Lower leg skin (tissue), 4 donors: ENCODE results near the gene SH3BP1. TPM values are rescaled to one million over a fixed set of nuclear protein-coding genes. Genes with fewer than 3 reads are reported as not detected.

Source experiments
- DNase-seq, 2 donors: peaks; one replicate each; pipeline ENCODE4 v3.0.0-alpha.2; 2019; ENCODE audit warnings: low spot score in 2 of 2
- H3K4me3 ChIP-seq: fragments of 200-600 bp; sonication (generic); 2 replicates; pipeline ENCODE4 v1.5.1; 2017; ENCODE audit warnings: mild to moderate bottlenecking, low read depth; ENCODE audit not compliant: poor library complexity, severe bottlenecking
- CTCF ChIP-seq, 3 donors: fragments of 450-650 bp; IDR thresholded peaks; one replicate each; pipeline ENCODE4 v1.5.1; 2016; ENCODE audit warnings: antibody characterized with exemption in 3 of 3, mild to moderate bottlenecking in 3 of 3, moderate library complexity in 2 of 3
- POLR2A ChIP-seq, 2 donors: fragments of 450-650 bp; IDR thresholded peaks; one replicate each; pipeline ENCODE4 v1.6.1; 2016 to 2017; ENCODE audit warnings: antibody characterized with exemption in 2 of 2, mild to moderate bottlenecking in 1 of 2, moderate library complexity in 1 of 2
- WGBS, 2 donors: methylation state at CpG; one replicate each; pipeline ENCODE4 v1.1.5; 2018; 5-methylcytosine and 5-hydroxymethylcytosine counted together
- intact Hi-C: fragments of 100-400 bp; cut with DNase I; formaldehyde crosslinking; loops from one replicate; pipeline ENCODE4 v1.15.0; 2023; ENCODE audit warnings: low total_unique reads
- total RNA-seq, 4 donors: library from RNA; depleted of rRNA; stranded (reverse); fragments of >200 nt; gene quantifications; one replicate each; pipeline ENCODE4 v1.1.0, GENCODE V29; 2016

The SH3BP1 gene
- total RNA-seq, 4 donors from 2014 or later = 29.1 to 83.3 (median 60.3) TPM

- TF ChIP-seq CTCF (IDR thresholded peaks at IDR 0.05) = no peak
- TF ChIP-seq POLR2A (IDR thresholded peaks at IDR 0.05) = no peak
- H3K4me3 ChIP-seq = no peak overlapping the region
- WGBS, 2 donors = 63 to 84% methylated on average over 8 to 10 of the region's 10 CpGs
- no peak for DNase-seq
- intact Hi-C loops = no loop called here
Measured at GRCh38 chr22:37629928-37630327, 9.5 kb upstream of the SH3BP1 start.

DNA sequence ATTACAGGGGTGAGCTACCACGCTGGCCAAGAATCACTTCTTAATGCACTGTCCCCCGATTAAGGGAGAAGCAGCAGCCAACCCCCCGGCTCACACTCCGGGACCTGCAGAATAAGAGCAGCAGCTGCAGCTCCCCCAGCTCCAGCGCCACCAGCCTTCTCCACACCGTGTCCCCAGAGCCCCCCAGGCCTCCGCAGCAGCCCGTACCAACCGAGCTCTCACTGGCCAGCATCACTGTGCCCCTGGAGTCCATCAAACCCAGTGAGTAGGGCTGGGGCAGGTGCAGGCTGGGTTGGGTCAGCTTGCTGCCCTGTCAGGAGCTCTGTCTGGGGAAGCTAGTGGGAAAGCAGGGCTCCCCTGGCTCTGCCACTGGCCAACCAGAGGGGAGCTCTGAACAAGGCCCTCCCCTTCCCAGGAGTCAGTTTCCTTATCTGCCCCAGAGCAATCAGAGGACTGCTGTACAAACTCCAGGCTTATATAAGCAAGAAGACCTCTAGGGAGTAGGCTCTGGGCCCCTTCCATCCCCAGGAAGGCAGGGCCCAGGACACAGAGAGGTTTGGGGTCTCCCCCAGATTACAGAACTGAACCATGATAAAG is 8.5 kb upstream of the SH3BP1 start:
- TF ChIP-seq POLR2A (IDR thresholded peaks at IDR 0.05) (no peak), CTCF (IDR thresholded peaks at IDR 0.05) (no peak)
- 97 to 98% methylated on average over 9 of the region's 9 CpGs for WGBS, 2 donors
- no peak for DNase-seq
- intact Hi-C loops = no loop called here
- H3K4me3 ChIP-seq = no peak overlapping the region

- TF ChIP-seq POLR2A (IDR thresholded peaks at IDR 0.05) = no peak
- TF ChIP-seq CTCF (IDR thresholded peaks at IDR 0.05) = no peak
- H3K4me3 ChIP-seq = no peak overlapping the region
- 84% methylated on average over 14 to 17 of the region's 19 CpGs for WGBS, 2 donors
- DNase-seq = no peak
- intact Hi-C loops = no loop called here
Measured at GRCh38 chr22:37631448-37632173, 7.9 kb upstream of the SH3BP1 start.

DNA sequence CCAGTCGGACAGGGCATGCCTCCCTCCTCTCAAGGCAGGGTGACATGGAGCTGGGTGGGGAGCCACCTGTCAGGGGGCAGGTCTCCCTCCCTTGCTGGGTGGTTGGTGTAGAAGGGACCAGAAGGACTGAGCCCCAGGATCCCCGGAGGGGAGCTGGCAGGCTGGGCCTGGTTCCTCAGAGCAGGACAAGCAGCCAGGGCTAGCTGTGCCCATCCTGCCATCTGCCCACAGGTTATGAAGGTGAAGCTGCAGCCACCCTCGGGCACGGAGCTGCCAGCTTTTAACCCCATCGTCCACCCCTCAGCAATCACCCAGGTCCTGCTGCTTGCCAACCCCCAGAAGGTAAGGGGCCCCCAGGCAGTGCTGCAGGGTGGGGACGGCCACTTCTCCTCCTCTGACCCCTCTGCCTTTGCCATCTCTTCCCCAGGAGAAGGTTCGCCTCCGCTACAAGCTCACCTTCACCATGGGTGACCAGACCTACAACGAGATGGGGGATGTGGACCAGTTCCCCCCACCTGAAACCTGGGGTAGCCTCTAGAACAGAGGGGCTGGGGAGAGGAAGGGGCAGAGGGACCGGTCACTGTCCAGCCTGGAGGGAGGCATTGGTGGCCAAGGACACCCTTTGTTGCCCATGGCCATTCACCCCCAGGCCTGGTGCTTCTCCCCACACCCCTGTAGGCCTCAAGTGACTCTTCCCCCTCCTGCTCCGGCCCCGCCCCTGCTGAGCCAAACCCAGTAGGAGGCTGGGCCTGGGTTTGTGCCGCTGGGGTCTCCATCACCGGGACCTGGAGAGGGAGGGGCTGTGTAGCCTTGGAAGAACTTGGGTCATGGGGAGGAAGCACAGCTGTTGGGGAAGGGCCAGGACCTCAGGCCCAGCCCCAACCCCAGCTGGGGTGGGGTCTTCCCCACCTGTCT is 7.0 kb upstream of the SH3BP1 start:
- whole genome bisulfite sequencing, 2 donors = 77 to 81% methylated on average over 13 to 14 of the region's 14 CpGs
- DNase-seq = no peak
- no peak for TF ChIP-seq CTCF (IDR thresholded peaks at IDR 0.05)
- TF ChIP-seq POLR2A (IDR thresholded peaks at IDR 0.05) = no peak
- intact Hi-C loops = no loop called here
- H3K4me3 ChIP-seq = no peak overlapping the region

DNA sequence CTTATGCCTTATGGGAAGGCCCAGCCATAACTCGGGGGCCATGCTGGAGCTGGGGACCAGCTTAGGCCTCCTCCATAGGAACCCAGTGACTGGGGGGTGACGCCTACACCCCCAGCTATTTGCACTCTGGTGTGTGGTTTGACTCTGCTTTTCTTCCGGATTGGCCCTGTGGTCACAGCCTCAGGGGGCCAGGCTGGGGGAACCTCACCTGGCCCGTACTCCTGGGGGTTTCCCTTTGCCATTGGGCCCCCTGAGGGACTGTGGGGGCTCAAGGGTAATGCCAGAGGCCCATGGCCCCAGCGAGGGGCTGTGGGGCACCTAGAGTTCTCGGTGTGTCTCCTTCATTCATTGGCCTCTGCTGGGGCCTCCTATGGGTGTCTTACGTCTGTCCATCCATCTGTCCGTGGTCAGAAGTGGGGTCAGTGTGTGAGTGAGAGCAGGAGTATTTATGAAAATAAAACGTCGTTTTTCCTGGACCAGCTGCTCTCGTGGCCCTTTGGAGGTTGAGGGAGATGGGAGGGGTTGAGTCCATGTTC is 6.3 kb upstream of the SH3BP1 start:
- 48 to 49% methylated on average over 7 to 9 of the region's 11 CpGs for WGBS, 2 donors
- intact Hi-C loops = no loop called here

More for the DNA sequence above, 6.3 kb upstream of the SH3BP1 start:
- no peak overlapping the region for H3K4me3 ChIP-seq
- DNase-seq = no peak
- TF ChIP-seq POLR2A (IDR thresholded peaks at IDR 0.05) (no peak), CTCF (IDR thresholded peaks at IDR 0.05) (no peak)
